ENCODE measurements around the gene FAAP20.

The FAAP20 gene

GRCh38 chr1:2212532-2213491 lies 18.2 kb upstream of the FAAP20 start:
- no peak for FAIRE-seq
- DNase-seq (ENCODE audit: low spot score) = peak; percentile 84

- DNase-seq (ENCODE audit: low spot score) (no peak), FAIRE-seq (no peak)
Measured at GRCh38 chr1:2212274-2212531, 17.6 kb upstream of the FAAP20 start.

- no peak for DNase-seq (ENCODE audit: low spot score)
- no peak for FAIRE-seq
Measured at GRCh38 chr1:2210786-2211185, 16.2 kb upstream of the FAAP20 start.

- FAIRE-seq = no peak
- DNase-seq (ENCODE audit: low spot score) = no peak
Measured at GRCh38 chr1:2210084-2210653, 15.6 kb upstream of the FAAP20 start.

- DNase-seq (ENCODE audit: low spot score) (no peak), FAIRE-seq (no peak)
Measured at GRCh38 chr1:2209400-2210083, 15.0 kb upstream of the FAAP20 start.

GRCh38 chr1:2208309-2209239 lies 14.0 kb upstream of the FAAP20 start:
- DNase-seq (ENCODE audit: low spot score) (peak; percentile 26), FAIRE-seq (no peak)

GRCh38 chr1:2206813-2207487 lies 12.4 kb upstream of the FAAP20 start:
- DNase-seq (ENCODE audit: low spot score) = no peak
- FAIRE-seq = no peak

- DNase-seq (ENCODE audit: low spot score) = no peak
- no peak for FAIRE-seq
Measured at GRCh38 chr1:2205191-2205952, 10.8 kb upstream of the FAAP20 start.

- DNase-seq (ENCODE audit: low spot score) (peak; percentile 87), FAIRE-seq (no peak)
Measured at GRCh38 chr1:2204415-2205190, 10.0 kb upstream of the FAAP20 start.

- DNase-seq (ENCODE audit: low spot score) = no peak
Measured at GRCh38 chr1:2203671-2204414, 9.3 kb upstream of the FAAP20 start.

GRCh38 chr1:2202843-2203601 lies 8.4 kb upstream of the FAAP20 start:
- FAIRE-seq (no peak), DNase-seq (ENCODE audit: low spot score) (no peak)

More at GRCh38 chr1:2203671-2204414, 9.3 kb upstream of the FAAP20 start:
- no peak for FAIRE-seq

GRCh38 chr1:2202008-2202575 lies 7.5 kb upstream of the FAAP20 start:
- no peak for DNase-seq (ENCODE audit: low spot score)
- no peak for FAIRE-seq

GRCh38 chr1:2201062-2201461 lies 6.5 kb upstream of the FAAP20 start:
- DNase-seq (ENCODE audit: low spot score) = no peak
- no peak for FAIRE-seq

GRCh38 chr1:2200308-2200943 lies 5.9 kb upstream of the FAAP20 start:
- DNase-seq (ENCODE audit: low spot score) (no peak), FAIRE-seq (no peak)

GRCh38 chr1:2199042-2199810 lies 4.7 kb upstream of the FAAP20 start:
- DNase-seq (ENCODE audit: low spot score) = no peak
- no peak for FAIRE-seq

GRCh38 chr1:2198571-2198970 lies 4.0 kb upstream of the FAAP20 start:
- DNase-seq (ENCODE audit: low spot score) (no peak), FAIRE-seq (no peak)

All from urothelium cell line (cell line).